ENCODE results near the gene AKT2.

GRCh38 chr19:40286235-40286970 lies 1.3 kb upstream of the AKT2 start:
- TF ChIP-seq CTCF (IDR thresholded peaks at IDR 0.05; ENCODE audit: low read length) (no peak), EZH2 (optimal IDR thresholded peaks at IDR 0.05; ENCODE audit: low read depth, low read length) (no peak), EZH2phosphoT487 (IDR thresholded peaks at IDR 0.05; ENCODE audit: low read length) (no peak)

All from MM.1S (cell line).